ENCODE results near the gene TPGS1. TPM values are rescaled to one million over a fixed set of nuclear protein-coding genes. Genes with fewer than 3 reads are reported as not detected.

Gene TPGS1, protein sequence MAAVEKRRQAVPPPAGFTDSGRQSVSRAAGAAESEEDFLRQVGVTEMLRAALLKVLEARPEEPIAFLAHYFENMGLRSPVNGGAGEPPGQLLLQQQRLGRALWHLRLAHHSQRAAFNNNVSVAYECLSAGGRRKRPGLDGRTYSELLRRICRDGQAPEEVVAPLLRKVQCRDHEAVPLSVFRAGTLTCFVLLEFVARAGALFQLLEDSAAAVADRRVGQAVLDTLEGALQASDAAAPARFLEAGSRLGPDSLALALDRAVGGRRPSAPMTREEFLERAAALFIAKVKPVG
- polyA plus RNA-seq (ENCODE audit: insufficient read length) = 8.9 TPM

DNA sequence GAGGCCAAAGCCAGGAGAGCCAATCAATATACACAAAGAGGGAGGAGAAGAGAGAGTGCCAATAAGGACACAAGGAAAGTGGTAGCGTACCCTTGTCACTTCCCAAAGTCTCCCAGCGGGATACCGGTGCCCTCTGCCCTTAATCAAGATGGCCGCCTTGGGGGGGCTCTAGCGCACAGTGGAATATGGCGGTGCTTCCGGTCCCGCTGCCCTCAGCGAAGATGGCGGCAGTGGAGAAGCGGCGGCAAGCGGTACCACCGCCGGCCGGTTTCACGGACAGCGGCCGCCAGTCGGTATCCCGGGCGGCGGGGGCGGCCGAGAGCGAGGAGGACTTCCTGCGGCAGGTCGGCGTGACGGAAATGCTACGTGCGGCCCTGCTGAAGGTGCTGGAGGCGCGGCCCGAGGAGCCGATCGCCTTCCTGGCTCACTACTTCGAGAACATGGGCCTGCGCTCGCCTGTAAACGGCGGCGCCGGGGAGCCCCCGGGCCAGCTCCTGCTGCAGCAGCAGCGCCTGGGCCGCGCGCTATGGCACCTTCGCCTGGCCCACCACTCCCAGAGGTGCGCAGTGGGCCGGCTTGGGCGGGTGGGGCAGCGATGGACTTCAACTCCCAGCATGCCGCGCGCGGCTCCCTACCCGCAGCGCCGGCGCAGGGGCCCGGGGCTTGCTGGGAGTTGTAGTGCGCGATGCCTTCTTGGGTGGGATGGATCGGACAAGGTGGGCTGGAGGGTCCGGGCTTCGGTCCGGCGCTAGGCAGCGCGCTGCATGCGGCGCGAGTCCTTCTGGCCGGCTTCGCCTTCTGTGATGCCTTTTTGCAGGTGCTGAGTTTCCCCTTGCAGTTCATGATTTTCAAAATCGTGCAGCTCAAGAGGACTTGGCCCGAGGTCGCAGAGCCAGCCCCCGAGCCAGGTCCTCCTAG, at the start of gene TPGS1:
TPGS1 (plus strand) TSS at position 212 of the 918 bp plus-strand sequence; CDS start at position 222, 10 bp downstream.
- no peak for DNase-seq (ENCODE audit: low read depth)

DNA sequence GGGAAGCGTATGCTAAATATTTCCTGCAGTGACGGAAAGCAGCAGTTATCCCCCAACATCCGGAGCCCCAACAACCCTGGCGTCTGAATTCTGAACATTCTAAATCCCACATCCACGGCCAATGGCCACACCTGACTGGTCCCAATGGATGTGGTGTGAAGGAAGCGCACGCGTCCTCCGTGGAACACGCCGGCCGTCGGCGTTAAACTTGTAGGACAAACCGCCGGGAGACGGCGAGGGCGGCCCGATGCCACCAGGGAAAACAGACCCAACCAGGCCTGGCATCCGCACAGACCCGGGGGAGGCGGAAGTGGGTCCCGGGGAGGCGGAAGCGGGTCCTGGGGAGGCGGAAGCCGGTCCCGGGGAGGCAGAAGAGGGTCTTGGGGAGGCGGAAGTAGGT, 49.7 kb upstream of the TPGS1 start:
- DNase-seq (ENCODE audit: low read depth) = no peak

DNA sequence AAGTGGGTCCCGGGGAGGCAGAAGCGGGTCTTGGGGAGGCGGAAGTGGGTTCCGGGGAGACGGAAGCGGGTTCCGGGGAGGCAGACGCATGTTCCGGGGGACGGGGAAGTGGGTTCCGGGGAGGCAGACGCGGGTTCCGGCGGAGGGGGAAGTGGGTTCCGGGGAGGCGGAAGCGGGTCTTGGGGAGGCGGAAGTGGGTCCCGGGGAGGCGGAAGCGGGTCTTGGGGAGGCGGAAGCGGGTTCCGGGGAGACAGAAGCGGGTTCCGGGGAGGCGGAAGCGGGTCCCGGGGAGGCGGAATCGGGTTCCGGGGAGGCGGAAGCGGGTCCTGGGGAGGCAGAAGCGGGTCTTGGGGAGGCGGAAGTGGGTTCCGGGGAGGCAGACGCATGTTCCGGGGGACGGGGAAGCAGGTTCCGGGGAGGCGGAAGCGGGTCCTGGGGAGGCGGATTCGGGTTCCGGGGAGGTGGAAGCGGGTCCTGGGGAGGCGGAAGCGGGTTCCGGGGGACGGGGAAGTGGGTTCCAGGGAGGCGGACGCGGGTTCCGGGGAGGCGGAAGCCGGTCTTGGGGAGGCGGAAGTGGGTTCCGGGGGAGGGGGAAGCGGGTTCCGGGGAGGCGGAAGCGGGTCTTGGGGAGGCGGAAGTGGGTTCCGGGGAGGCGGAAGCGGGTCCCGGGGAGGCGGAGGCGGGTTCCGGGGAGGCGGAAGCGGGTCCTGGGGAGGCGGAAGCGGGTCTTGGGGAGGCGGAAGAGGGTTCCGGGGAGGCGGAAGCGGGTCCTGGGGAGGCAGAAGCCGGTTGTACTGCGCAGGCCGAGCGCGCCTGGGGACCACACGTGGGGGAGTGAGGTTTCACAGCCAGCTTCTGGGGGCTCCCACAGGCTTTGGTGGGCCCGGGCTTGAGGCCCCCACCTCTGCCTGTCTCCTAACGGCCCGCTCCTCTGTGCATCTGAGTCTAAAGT, 48.9 kb upstream of the TPGS1 start:
- no peak for DNase-seq (ENCODE audit: low read depth)

DNA sequence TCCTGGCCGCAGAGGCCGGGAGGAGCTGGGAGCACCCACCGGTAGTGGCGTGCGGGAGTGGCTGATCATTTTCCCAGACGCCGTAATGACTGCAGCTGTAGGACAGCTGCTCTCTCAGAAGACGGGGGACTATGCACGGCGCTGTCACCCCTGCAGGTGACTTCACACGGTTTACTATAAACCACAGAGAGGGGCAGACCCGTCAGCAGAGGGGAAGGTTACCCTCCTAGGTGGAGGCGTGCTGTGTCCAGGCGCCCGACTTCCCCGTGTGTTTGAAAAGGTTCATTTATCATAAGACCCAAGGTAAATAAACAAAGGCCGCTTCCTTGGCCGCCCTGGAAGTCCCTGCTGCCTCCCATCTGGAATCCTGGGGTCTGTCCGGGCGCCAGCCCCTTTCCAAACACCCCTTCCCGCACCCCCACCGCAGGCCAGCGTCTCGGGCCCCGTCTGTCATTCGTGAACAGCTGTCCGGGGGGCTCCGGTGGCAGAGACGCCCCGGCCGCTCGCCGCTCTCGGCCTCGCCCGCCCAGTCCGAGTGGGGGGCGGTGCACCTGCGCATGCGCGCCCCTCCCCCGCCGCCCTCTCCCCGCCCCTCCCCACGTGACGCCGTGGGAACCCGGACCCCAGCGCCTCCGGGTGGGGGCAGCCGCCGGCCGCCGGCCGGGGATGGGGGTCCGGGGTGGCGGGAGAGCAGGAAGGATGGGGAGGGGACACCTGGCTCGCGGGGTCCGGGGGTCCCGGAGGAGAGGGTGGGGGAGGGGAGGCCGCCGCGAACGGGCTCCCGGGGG, 47.4 kb upstream of the TPGS1 start:
- no peak for DNase-seq (ENCODE audit: low read depth)

DNA sequence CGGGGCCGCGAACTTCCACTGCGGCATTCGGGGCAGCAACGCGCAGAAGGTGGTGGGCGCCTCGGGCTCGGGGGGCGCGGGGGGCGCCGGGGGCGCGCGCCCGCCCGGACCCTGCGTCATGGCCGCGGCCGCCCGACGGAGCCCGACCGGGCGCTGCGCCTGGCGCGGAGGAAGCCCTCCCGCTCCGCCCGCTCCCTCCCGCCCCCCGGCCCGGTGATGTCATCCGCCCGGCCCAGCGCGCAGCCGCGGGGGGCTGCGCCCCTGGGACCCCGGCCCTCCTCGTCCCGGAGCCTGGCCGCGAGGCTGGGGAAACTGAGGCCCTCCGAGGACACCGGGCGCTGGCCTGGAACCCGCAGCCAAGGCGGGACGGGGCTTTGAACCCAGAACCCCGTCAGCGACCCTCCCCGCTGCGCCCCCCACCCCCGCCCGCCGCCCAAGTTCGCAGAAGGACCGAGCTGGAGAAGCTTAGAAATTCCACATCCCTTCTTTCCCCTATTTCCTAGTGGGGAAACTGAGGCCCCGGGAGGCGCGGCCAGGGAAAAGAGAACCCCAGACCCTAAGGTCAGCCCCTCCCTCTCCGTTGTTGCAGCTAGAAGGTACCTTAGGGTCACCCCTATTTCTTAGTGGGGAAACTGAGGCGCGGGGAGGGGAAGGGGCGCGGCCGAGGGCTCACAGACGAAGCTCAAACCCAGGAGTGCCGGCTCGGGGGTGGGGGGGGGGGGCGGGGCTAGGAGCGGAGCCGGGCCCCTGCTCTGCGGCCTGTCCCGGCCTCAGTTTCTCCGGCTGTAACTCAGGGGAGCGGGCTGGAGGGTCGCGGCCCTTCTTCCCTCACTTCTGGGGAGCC, 46.2 kb upstream of the TPGS1 start, which contains the start of gene SHC2:
SHC2 (minus strand) TSS at position 157 of the 844 bp plus-strand sequence; CDS start at position 120, 37 bp downstream.
- no peak for DNase-seq (ENCODE audit: low read depth)

DNA sequence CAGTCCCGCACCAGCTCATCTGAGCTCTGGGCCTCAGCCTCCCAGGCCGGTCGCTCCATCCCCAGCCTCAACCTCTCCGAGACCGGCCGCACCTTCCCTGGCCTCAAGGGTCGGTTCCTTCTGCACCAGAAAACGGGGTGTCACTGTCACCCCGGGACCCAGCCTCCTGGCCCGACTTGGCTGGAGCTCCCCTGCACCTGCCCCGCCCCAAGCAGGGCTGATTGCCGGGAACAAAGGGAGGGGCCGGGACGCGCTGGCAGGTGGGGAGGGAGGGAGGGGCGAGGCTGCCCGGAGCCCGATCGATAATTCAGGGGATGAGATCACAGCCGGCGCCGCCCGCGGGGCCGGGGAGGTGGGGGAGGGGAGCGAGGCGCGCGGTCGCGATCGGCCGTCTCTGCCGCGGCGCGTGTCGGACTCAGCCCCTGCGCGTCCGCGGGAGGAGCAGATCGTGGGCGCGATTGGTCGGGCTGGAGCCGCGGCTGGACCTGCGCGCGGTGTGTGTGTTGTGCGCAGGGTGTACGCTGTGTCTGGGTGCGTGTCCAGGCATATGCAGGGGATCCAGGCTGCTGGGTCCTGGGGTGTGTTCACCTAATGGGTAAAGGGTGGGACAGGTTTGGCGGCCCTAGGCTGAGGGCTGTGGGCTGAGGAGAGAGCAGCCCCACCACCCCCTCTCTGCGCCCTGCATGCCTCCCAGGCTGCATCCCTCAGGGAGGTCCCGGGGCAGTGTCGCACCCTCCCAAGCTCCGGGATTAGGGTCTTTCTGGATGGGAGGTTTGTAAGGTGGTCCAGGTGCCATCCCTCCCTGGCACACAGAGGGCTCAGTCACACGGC, 45.4 kb upstream of the TPGS1 start:
- DNase-seq (ENCODE audit: low read depth) = no peak

DNA sequence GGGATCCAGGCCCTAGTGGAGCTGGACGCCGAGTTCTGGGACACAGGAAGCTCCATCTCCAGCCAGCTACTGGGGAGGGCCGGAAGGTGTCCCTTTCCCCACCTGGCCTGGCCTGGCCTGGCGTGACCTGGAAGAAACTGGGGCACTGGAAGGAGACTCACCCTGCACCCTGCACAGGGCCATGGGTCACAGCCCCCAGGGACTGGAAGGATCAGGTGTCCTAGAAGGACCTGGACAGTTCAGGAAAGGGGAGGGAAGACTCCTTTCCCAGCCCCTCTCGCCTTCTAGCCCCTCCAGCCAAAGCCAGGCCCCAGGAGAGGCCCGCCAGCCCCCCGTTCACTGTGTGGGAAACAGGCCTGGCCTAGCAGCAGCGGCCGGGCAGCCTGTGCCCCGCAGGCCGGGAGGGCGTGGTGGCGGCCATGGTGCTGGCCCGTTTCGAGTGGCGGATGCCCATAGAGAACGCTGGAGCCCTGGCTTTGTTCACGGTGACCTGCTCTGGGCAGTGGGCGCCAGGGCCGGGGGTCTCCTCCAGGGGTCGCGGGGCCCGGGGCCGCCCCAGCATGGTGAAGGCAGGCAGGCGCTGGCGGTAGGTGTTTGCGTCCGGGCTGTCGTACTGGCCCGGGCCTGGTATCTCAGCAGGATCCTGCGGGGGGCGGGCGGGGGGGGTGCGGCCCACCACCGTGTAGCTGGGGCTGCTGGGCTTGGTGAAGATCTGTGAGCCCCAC, 43.7 kb upstream of the TPGS1 start:
- no peak for DNase-seq (ENCODE audit: low read depth)

DNA sequence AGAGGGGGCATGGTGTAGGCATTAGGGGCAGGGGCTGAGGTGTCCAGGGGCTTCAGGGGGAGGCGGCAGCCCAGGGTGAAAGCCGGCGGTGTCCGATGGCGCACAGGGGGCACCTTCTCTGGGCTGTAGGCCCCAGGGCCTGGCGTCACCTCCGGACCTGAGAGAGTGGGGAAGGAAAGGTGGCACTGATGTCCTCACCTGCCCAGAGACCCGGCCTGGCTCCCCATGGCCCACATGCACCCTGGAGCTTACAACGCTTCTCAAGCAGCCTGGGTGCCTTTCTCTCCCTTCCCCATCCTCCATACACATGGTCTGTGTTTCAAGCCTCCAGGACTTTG, 43.1 kb upstream of the TPGS1 start:
- no peak for DNase-seq (ENCODE audit: low read depth)

DNA sequence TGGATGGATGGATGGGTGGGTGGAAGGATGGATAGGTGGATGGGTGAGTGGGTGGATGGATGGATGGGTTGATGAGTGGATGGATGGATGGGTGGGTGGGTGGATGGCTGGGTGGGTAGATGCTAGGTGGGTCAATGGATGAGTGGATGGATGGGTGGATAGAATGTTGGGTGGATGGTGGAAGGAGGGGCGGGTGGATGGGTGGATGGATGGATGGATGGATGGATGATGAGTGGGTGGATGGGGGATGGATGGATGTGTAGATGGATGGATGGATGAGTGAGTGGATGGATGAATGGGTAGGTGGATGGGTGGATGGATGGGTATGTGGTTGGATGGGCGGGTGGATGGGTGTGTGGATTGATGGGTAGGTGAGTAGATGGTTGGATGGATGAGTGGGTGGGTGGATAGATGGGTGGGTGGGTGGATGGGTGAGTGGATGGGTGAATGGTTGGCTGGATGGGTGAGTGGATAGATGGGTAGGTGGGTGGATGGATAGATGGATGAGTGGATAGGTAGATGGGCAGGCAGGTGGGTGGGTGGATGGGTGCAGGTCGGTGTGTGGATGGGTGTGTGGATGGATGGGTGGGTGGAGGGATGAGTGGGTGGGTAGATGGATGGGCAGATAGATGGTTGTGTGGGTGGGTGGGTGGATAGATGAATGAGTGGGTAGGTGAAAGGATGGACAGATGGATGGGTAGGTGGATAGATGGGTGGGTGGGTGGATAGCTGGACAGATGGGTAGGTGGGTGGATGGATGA, 42.1 kb upstream of the TPGS1 start:
- no peak for DNase-seq (ENCODE audit: low read depth)

DNA sequence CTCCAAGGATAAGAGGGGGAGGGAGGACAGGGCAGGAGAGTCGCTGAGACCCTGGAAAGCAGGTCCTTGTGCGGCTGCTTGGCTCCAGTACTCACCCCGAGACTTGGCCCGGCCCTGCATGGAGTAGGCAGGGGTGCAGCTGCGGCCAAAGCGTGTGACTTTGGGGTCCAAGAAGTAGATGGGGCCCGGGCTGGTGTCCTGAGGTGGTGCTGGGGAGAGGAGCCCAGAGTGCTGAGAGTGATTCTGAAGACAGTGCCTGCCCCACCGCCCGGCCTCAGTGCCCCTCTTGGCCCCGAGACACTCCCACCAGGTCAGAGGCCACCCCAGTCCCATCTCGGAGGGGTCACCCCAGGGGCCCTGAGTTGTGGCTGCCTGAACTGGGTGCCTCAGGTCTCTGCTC, 39.7 kb upstream of the TPGS1 start:
- DNase-seq (ENCODE audit: low read depth) = no peak

DNA sequence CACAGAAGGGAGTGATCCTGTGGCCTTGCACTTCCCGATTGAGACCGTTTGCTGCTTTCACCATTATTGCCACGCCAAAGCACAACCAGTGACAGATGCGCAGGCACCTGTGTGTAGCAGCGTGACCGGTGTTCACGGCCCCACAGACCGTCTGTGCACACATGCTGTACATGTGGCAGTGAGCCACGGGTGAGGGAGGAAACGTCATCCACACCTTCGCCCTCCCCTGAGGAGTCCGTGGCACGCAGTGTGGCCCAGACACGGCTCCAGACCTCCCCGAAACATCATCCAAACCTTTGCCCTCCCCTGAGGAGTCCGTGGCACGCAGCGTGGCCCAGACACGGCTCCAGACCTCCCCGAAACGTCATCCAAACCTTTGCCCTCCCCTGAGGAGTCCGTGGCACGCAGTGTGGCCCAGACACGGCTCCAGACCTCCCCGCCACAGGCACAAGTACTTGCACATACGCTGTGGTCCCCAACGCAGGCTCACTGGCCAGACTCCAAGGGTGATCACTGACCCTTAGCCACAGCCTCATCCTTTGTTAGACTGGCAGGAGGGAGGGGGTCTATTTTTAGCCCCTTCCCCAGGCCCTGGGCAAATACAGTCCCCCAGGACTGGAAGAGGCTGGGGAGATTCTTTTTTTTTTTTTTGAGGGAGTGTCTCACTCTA, 38.6 kb upstream of the TPGS1 start:
- no peak for DNase-seq (ENCODE audit: low read depth)

DNA sequence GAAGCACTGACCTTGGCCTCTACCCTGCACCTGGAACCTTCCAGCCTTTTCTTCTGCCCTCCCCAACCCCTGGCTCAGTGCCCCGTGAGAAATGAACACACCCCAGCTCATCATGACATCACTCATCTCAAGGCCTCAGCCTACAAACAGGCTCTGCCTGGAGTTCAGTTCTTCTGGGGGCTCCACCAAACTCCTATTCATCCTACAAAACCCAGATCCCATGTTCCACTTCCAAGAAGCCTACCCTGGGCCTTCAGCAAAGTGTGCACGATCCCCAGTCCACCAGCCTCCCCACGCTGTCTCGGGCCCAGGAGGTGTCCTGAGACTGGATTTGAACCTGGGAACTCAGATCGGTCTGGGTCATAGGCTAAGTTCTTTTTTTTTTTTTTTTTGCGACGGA, 37.5 kb upstream of the TPGS1 start:
- no peak for DNase-seq (ENCODE audit: low read depth)

DNA sequence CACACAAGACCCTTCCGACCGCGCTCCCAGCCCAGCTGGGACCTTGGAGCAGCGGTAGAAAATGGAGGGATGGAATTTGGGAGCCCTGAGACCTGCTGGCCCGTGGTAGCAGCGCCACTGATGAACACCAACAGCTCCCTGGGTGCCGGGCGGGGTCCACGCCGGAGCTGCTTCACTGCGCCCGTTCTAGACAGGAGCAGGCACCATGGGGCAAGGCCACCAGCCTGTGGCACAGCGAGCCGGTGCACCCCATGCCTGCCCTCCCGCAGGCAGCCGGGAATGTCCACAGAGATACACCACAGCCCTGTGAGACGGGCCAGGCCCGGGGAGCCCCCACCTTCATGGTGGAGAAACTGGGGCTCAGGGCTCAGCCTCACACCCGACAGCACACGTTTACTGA, 36.6 kb upstream of the TPGS1 start:
- DNase-seq (ENCODE audit: low read depth) = no peak

DNA sequence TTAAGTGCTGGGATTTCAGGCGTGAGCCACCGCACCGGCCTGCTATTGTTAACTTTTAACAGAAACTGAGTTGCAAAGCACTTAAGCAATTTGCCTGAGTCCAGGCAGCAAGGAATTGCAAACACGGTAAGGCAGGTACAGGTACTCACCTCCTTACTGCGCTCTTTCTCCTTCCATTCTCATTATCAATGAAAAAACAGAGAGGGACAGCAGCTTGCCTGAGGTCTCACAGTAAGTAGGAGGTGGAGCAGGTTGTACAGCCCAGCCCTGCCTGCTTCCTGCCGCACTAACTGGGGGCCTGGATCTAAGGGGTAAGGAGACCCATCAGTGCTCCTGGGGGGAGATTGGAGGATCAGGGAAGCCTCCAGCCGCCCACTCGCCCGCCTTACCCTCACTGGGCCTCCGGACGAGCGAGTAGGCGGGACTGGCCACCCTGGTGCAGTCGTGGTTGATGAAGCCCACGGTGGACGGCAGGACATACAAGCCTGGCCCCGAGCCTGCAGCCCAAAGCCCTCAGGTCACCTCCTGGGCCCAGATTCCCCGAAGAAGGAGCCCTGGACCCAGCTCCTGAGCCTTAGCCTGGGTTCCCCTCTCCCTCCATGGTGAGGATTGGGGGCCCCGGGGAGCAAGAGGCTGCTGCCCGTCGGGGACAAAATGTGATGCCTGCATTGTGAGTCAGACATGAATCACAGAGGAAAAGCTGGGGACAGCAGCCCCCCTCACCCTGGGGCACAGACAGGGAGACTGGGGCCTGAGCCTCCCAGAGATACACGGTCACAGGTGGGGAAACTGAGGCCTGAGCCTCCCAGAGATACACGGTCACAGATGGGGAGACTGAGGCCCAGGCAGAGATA, 35.1 kb upstream of the TPGS1 start:
- no peak for DNase-seq (ENCODE audit: low read depth)

DNA sequence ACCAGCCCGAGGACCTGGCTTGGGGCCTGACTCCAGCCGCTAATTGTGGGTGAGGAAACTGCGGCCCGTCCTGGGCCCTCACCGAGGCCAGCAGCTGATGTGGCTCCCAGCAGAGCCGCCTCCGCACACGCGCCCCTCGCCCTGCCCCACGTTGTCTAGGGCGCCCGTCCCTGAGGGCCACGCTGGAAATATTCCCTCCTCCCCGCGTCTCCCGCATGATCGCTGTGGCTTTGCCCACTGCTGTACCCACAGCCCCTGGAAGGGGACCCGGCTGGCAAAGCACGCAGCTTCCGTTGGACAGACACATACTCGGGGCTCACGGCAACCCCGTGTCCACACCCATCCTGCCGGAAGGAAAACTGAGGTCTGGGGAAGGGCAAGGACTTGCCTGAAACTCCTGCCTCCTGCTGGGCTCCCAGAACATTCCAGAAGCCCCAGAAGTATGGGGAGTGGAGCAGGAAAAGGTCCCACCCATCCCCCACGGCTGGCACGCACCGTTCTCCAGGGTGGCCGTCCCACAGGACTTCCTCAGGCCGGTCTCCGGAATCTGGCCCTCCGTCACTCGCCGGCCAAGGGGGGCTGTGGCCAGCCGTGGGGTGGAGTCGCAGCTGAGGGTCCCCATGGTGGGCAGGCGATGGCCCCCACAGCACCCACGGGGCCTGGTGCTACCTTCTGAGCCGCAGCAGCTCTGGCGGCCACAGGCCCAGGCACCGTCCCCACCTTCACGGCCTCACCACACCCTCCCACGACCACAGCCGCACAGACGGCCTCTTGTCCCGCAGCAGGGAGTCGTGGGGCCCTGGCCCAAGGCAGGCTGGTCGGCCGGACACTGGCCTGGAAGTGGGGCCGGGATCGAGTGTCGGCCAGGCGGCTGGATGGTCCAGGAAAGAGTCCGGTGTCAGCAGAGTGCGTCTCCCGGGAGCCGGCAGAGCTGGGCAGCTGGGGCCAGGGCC, 32.9 kb upstream of the TPGS1 start:
- DNase-seq (ENCODE audit: low read depth) = no peak

Data from forelimb muscle (tissue), 1 donor.